GM18520 (cell line): Measurements from ENCODE around the gene PDE3B.
"Not testable (repeated sequence)": the region's sequence is repeated elsewhere in the genome, so short reads cannot be mapped to it uniquely, and the experiment has no call there.

Experiments used
- ATAC-seq: cut with Tn5 transposase; IDR thresholded peaks from one replicate; pipeline ENCODE4 v1.9.1; 2021; ENCODE audit not compliant: unreplicated experiment

The PDE3B gene

GRCh38 chr11:14793546-14793945 lies 149.9 kb downstream of the PDE3B start:
- ATAC-seq = no peak

- not testable (repeated sequence) for ATAC-seq
Measured at GRCh38 chr11:14796028-14796427, 152.4 kb downstream of the PDE3B start.

- no peak for ATAC-seq
Measured at GRCh38 chr11:14803846-14804245, 160.2 kb downstream of the PDE3B start.

GRCh38 chr11:14809466-14809865 lies 165.9 kb downstream of the PDE3B start:
- no peak for ATAC-seq

- ATAC-seq = no peak
Measured at GRCh38 chr11:14812757-14813156, 169.2 kb downstream of the PDE3B start.

- no peak for ATAC-seq
Measured at GRCh38 chr11:14813516-14813915, 169.9 kb downstream of the PDE3B start.

- ATAC-seq = no peak
Measured at GRCh38 chr11:14818779-14819178, 175.2 kb downstream of the PDE3B start.

GRCh38 chr11:14819596-14819995 lies 176.0 kb downstream of the PDE3B start:
- no peak for ATAC-seq

- no peak for ATAC-seq
Measured at GRCh38 chr11:14821031-14821430, 177.4 kb downstream of the PDE3B start.

- no peak for ATAC-seq
Measured at GRCh38 chr11:14826600-14826999, 183.0 kb downstream of the PDE3B start.

- ATAC-seq = no peak
Measured at GRCh38 chr11:14835496-14836492, 192.2 kb downstream of the PDE3B start.

GRCh38 chr11:14842002-14842401 lies 198.4 kb downstream of the PDE3B start:
- no peak for ATAC-seq

GRCh38 chr11:14852571-14853177 lies 209.1 kb downstream of the PDE3B start:
- no peak for ATAC-seq

- ATAC-seq = no peak
Measured at GRCh38 chr11:14854057-14854456, 210.5 kb downstream of the PDE3B start.

- ATAC-seq = no peak
Measured at GRCh38 chr11:14855890-14856289, 212.3 kb downstream of the PDE3B start.

GRCh38 chr11:14857621-14858020 lies 214.0 kb downstream of the PDE3B start:
- ATAC-seq = no peak

- no peak for ATAC-seq
Measured at GRCh38 chr11:14858404-14858803, 214.8 kb downstream of the PDE3B start.

- ATAC-seq = no peak
Measured at GRCh38 chr11:14860511-14860910, 216.9 kb downstream of the PDE3B start.

- ATAC-seq = no peak
Measured at GRCh38 chr11:14861680-14862079, 218.1 kb downstream of the PDE3B start.

GRCh38 chr11:14863775-14864174 lies 220.2 kb downstream of the PDE3B start:
- not testable (repeated sequence) for ATAC-seq

- no peak for ATAC-seq
Measured at GRCh38 chr11:14872032-14872431, 228.4 kb downstream of the PDE3B start.

- no peak for ATAC-seq
Measured at GRCh38 chr11:14873632-14874031, 230.0 kb downstream of the PDE3B start.
